Cardiac septum (tissue), 1 donor: ENCODE data around the gene PAPSS2. TPM values are rescaled to one million over a fixed set of nuclear protein-coding genes. Genes with fewer than 3 reads are reported as not detected.
"Not testable (repeated sequence)": the region's sequence is repeated elsewhere in the genome, so short reads cannot be mapped to it uniquely, and the experiment has no call there.

Experiments
- DNase-seq: peaks from one replicate; pipeline ENCODE4 v3.0.0-alpha.2; 2020; ENCODE audit warnings: low spot score
- intact Hi-C: fragments of 100-400 bp; cut with DNase I; formaldehyde crosslinking; loops from one replicate; pipeline ENCODE4 v1.14.0; 2022
- long read RNA-seq: library from polyadenylated mRNA; unstranded; transcript quantifications from one replicate; pipeline ENCODE4 v2.0.0, GENCODE V29; 2021
- total RNA-seq: library from RNA; stranded (reverse); fragmentation: NEBNext Ultra II Directional; extraction: Animal tissue kit (Norgen Biotek cat#: 25700); gene quantifications from one replicate; pipeline ENCODE4 v1.2.1, GENCODE V29; 2021
- donor health status: DM: no; HTN: no; CAD: no.

The PAPSS2 gene
- 4.6 TPM for total RNA-seq
- long read RNA-seq, partial matches to known transcripts: 0 of 5 reads
- long read RNA-seq, other reads (novel, unspliced or antisense): 2 of 5 reads

- DNase-seq: peak; percentile 83
- intact Hi-C loops: loop anchor here (10.0 kb wide), 1 partner anchor 125 kb away; no protein-coding TSS in a partner anchor
Observed at GRCh38 chr10:87659571-87660483, at the start of gene PAPSS2. Gene PAPSS2, plus strand, starts transcription at chr10:87659878. Its CDS starts 104 bp downstream, at chr10:87659982.

GRCh38 chr10:87611341-87611740, 48.3 kb upstream of the PAPSS2 start:
- DNase-seq, intact Hi-C loops: not testable (repeated sequence)

- DNase-seq: no peak
- intact Hi-C loops: no loop called here
Observed at GRCh38 chr10:87612115-87612514, 47.6 kb upstream of the PAPSS2 start.

GRCh38 chr10:87613751-87614150, 45.9 kb upstream of the PAPSS2 start:
- intact Hi-C loops: no loop called here
- no peak for DNase-seq

- intact Hi-C loops: no loop called here
- no peak for DNase-seq
Observed at GRCh38 chr10:87615856-87616255, 43.8 kb upstream of the PAPSS2 start.

- no peak for DNase-seq
- intact Hi-C loops: no loop called here
Observed at GRCh38 chr10:87617503-87617902, 42.2 kb upstream of the PAPSS2 start.

GRCh38 chr10:87618566-87619423, 40.9 kb upstream of the PAPSS2 start:
- intact Hi-C loops: no loop called here
- no peak for DNase-seq

- intact Hi-C loops: no loop called here
- no peak for DNase-seq
Observed at GRCh38 chr10:87619705-87620104, 40.0 kb upstream of the PAPSS2 start.

- not testable (repeated sequence) for DNase-seq
Observed at GRCh38 chr10:87621440-87621839, 38.2 kb upstream of the PAPSS2 start.

GRCh38 chr10:87622314-87623004, 37.2 kb upstream of the PAPSS2 start:
- no peak for DNase-seq
- intact Hi-C loops: no loop called here

More at GRCh38 chr10:87621440-87621839, 38.2 kb upstream of the PAPSS2 start:
- intact Hi-C loops: not testable (repeated sequence)

- intact Hi-C loops: no loop called here
- DNase-seq: no peak
Observed at GRCh38 chr10:87623191-87623590, 36.5 kb upstream of the PAPSS2 start.

GRCh38 chr10:87625661-87626060, 34.0 kb upstream of the PAPSS2 start:
- DNase-seq: no peak
- intact Hi-C loops: no loop called here

- intact Hi-C loops: no loop called here
- DNase-seq: no peak
Observed at GRCh38 chr10:87626422-87626892, 33.2 kb upstream of the PAPSS2 start.

GRCh38 chr10:87630171-87630570, 29.5 kb upstream of the PAPSS2 start:
- intact Hi-C loops: no loop called here
- no peak for DNase-seq

GRCh38 chr10:87632454-87632853, 27.2 kb upstream of the PAPSS2 start:
- intact Hi-C loops: no loop called here
- DNase-seq: no peak

- intact Hi-C loops: no loop called here
- no peak for DNase-seq
Observed at GRCh38 chr10:87634311-87634710, 25.4 kb upstream of the PAPSS2 start.

- intact Hi-C loops: no loop called here
Observed at GRCh38 chr10:87635498-87636312, 24.0 kb upstream of the PAPSS2 start.

GRCh38 chr10:87636313-87636915, 23.3 kb upstream of the PAPSS2 start:
- DNase-seq: no peak
- intact Hi-C loops: no loop called here

More at GRCh38 chr10:87635498-87636312, 24.0 kb upstream of the PAPSS2 start:
- no peak for DNase-seq
